Right lung (tissue), 10 donors: ENCODE results near the gene SGF29. TPM values are rescaled to one million over a fixed set of nuclear protein-coding genes. Genes with fewer than 3 reads are reported as not detected.
"Not testable (repeated sequence)": the region's sequence is repeated elsewhere in the genome, so short reads cannot be mapped to it uniquely, and the experiment has no call there.

ENCODE experiments used
- DNase-seq, 2 donors: peaks; one replicate each; pipeline ENCODE4 v3.0.0-alpha.2; 2013
- long read RNA-seq, 8 donors: transcript quantifications; one replicate each; lab custom pipeline, GENCODE V29; 2026
- polyA plus RNA-seq, 5 donors: library from polyadenylated mRNA; unstranded; fragments of 120-200 nt; gene quantifications; one replicate each; pipeline versions ENCODE4 v1.2.1 to v1.2.3, GENCODE V29; 2013; ENCODE audit warnings: inconsistent platforms in 1 of 5, low replicate concordance in 1 of 5; ENCODE audit not compliant: insufficient read length in 5 of 5, insufficient read depth in 1 of 5

Gene SGF29
- polyA plus RNA-seq: 10 to 100 TPM; 14.4 to 30.5 (median 20.3) TPM
- long read RNA-seq, donor 1, transcript SGF29-201 (10 exons, 1,153 nt): major isoform, 7 of 13 reads
- long read RNA-seq, donor 1, partial matches to known transcripts: 0 of 13 reads
- long read RNA-seq, donor 1, other reads (novel, unspliced or antisense): 0 of 13 reads
- long read RNA-seq, donor 2, partial matches to known transcripts: 0 of 2 reads
- long read RNA-seq, donor 2, other reads (novel, unspliced or antisense): 0 of 2 reads
- long read RNA-seq, donor 3, partial matches to known transcripts: 0 of 6 reads
- long read RNA-seq, donor 3, other reads (novel, unspliced or antisense): 0 of 6 reads
- long read RNA-seq, donor 4, partial matches to known transcripts: 0 of 4 reads
- long read RNA-seq, donor 4, other reads (novel, unspliced or antisense): 0 of 4 reads
- long read RNA-seq, donor 5, transcript SGF29-201 (10 exons, 1,153 nt): major isoform, 6 of 8 reads
- long read RNA-seq, donor 5, partial matches to known transcripts: 0 of 8 reads
- long read RNA-seq, donor 5, other reads (novel, unspliced or antisense): 0 of 8 reads
- long read RNA-seq, donor 6, partial matches to known transcripts: 0 of 6 reads
- long read RNA-seq, donor 6, other reads (novel, unspliced or antisense): 0 of 6 reads
- long read RNA-seq, donor 7, transcript SGF29-201 (10 exons, 1,153 nt): major isoform, 5 of 7 reads
- long read RNA-seq, donor 7, partial matches to known transcripts: 0 of 7 reads
- long read RNA-seq, donor 7, other reads (novel, unspliced or antisense): 0 of 7 reads
- long read RNA-seq, donor 8, partial matches to known transcripts: 0 of 3 reads
- long read RNA-seq, donor 8, other reads (novel, unspliced or antisense): 0 of 3 reads

- DNase-seq: peak; percentile 87 to 96
Measured at GRCh38 chr16:28553776-28554633, at the start of gene SGF29. SGF29 (plus strand) TSS chr16:28553920; CDS start chr16:28581070, 27,150 bp downstream.

GRCh38 chr16:28504707-28505404 lies 48.9 kb upstream of the SGF29 start:
- no peak for DNase-seq

DNA sequence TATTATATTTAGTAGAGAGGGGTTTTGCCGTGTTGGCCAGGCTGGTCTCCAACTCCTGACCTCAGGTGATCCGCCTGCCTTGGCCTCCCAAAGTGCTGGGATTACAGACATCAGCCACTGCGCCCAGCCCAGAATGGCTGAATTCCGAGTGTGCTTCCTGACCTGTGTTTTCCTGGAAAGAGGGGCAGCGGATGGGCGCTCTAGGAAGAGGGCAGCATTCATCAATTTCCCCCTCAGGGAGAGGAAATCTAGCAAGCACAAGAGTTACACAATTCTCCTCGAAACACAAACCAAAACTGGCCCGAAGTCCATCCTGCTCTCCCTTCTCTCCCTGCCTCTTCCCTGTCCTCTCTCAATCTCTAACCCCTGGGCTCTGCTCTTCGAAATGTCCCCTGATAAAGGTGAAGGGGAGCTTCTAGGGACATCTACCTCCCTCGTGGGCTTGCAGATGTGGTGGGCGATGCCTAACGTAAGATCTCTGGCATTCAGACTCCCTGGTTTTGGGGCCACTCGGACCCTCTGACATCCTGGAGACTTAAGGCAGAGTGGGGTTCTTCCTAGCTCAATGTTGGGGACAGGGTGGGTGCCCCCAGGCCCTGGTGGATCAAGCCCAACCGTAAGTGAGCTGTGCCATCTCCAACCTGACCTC lies 48.1 kb upstream of the SGF29 start:
- DNase-seq: no peak

DNA sequence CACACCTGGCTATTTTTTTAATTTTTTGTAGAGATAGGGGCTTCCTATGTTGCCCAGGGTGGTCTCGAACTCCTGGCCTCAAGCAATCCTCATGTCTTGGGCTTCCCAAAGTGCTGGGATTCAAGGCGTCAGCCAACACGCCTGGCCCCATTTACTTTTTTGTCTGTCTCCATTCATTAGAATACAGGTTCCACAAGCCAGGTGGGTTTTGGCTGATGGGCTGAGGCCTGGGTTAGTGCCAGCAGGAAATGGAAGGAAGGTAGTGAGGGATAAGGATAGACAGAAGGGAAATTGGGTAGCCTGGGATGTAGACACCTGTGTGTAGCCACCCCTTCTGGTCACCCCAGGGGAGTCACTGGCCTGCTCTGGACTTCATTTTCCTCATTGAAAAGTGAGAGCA lies 42.7 kb upstream of the SGF29 start:
- DNase-seq: no peak

DNA sequence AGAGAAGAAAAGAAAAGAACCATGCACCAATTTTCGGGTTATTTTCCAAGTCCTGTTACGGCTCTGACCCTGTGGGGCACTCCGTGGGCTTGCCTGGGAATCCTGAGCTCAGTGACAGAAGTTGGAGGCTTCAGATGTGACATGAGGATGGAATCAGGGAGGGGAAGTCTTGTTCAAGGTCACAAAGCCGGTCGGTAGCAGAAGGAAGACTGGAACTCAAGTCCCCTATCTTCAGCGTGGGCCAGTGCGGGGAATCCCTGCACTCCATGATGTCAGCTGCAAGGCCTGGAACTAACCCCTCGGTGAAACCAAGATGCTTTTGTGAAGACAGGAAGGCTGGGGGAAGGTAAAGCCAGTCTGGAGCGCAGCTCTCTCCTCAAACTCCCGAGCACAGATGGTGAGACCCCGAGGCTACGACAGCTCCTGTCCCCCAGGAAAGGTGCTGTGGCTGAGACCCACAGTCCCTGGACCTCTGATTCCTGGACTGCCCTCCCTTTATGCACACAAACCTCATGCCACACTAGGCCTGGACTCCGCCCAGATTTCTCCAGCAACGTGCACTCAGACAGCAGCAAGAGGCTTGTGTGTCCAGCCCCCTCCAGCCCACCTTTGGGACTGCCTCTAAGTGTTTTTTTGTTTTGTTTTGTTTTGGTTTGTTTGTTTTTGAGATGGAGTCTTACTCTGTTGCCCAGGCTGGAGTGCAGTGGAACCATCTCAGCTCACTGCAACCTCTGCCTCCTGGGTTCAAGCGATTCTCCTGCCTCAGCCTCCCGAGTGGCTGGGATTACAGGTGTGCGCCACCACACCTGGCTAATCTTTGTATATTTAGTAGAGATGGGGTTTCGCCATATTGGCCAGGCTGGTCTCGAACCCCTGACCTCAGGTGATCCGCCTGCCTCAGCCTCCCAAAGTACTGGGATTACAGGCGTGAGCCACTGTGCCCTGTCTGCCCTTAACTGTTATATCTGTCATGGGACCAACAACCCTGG lies 41.6 kb upstream of the SGF29 start:
- DNase-seq: no peak

GRCh38 chr16:28513484-28514181 lies 40.1 kb upstream of the SGF29 start:
- no peak for DNase-seq

GRCh38 chr16:28514246-28514645 lies 39.5 kb upstream of the SGF29 start:
- DNase-seq: no peak

DNA sequence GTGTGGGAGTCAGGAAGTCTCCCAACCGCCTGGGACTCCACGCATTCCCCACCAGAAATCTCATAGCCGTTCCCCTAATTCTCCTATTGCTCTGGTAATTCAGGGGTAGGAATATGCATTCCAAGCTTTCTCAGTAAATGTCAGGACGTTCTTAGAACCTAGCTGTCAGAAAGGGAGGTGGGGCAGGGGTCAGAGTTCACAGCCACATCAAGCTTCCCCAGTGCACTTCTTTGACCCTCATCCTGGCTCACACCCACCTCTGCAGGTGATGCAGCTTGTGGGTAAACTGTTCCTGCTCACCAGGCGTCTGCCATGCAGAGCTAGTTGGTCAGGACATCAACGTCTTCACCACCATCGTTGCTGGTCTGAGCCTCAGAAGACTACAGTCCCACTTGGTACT lies 33.0 kb upstream of the SGF29 start:
- no peak for DNase-seq

- DNase-seq: no peak
Measured at GRCh38 chr16:28521436-28521835, 32.3 kb upstream of the SGF29 start.

DNA sequence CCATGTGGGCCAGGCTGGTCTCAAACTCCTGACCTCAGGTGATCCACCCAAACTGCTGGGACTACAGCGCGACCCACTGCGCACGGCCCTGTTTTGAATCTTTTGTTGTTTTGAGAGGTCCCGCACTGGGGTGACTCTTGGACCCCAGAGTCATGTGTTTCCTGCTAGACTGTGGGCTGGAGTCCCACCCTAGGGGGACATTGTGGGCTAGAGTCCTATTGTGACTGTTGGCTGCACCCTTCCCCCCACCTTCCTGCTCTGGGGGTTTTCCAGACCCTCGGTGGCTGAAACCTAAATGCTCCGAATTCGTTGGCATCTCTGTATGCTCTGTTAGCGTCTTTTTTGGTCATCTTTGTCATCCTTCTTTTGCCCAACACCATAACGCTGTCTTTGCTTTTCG lies 30.9 kb upstream of the SGF29 start:
- DNase-seq: no peak

DNA sequence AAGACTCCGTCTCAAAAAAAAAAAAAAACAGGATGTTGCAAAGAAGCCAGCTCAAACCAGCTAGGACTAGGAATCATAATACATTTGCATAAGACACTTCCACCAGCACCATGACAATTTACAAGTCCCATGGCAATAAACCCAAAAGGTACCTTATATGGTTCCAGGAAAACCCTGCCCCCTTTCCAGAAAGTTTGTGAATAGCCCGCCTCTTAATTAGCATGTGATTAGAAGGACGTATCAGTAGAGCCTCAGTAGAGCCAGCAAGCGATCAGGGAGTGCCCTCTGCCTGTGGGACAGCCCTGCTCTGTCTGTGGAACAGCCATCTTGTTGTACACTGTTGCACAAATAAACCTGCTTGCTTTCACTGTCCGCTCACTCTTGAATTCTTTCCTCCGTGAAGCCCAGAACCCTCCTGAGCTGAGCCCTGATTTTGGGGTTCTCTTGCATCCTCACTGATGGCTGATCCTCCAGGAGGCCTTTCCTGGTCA lies 29.0 kb upstream of the SGF29 start:
- no peak for DNase-seq

DNA sequence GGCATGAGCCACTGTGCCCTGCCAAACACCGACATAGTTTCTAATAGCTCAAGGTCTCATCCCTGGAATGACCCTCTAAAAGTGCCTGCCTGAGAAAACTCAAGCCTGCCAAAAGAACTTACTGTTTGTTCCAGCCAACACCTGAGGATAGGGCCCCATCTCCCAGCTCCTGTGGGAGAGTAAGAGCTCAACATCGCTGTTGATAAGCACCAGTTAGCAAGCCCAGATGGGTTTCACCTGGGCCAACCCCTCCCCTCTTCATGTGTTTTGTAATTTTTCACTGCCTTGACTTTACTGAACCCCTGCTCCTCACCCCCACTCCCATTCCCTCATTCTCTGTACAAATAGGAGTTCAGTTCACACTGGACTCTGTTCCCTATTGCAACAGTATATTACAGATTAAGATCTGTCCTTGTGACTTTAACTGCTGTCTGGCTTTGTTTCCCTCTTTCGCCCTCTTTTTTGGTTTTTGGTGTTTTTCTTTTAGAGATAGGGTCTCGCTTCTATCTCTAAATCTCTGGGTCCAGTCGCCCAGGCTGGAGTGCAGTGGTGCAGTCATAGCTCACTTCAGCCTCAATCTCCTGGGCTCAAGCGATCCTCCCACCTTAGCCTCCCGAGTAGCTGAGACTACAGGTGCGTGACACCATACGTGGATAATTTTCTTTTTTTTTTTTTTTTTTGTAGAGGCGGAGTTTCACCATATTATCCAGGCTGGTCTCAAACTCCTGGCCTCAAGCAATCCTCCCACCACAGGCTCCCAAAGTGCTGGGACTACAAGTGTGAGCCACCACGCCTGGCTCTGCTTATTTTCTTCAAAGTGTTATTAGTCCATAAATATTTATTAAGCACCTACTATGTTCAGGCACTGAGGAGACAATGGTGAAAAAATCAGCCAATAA lies 27.3 kb upstream of the SGF29 start:
- no peak for DNase-seq

DNA sequence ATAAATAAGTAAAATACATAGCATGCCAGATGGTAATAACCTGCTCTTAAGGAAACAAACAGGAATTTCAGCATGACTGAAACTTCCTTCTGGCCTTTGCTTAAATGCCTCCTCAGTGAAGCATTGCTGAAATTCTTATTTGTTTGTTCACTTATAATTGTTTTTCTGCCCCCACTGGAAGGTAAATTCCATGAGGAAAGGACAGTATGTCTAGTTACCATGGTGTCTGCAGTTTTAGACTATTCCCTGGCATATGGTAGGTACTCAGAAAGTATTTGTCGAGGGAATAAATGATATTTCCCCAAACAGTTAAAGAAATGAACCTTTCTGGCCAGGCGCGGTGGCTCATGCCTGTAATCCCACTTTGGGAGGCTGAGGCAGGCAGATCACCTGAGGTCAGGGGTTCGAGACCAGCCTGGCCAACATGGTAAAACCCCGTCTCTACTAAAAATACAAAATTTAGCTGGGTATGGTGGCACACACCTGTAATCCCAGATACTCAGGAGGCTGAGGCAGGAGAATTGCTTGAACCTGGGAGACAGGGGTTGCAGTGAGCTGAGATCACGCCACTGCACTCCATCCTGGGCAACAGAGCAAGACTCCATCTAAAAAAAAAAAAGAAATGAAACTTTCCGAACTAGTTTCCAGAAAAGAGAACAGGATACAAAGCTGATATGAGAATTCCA lies 26.5 kb upstream of the SGF29 start:
- DNase-seq: not testable (repeated sequence)

DNA sequence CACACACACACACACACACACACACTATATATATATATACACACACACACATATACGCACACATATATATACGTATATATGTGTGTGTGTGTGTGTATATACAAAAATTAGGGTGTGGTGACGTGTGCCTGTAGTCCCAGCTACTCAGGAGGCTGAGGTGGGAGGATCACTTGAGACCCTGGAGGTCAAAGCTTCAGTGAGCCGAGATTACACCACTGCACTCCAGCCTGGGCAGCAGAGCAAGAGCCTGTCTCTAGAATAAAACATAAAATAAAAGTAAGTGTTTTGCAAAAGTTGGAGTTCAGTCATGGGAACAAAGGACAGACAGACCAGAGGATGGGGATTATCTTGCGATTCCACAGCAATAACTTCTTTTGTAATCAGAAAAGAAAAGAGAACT lies 25.7 kb upstream of the SGF29 start:
- no peak for DNase-seq

DNA sequence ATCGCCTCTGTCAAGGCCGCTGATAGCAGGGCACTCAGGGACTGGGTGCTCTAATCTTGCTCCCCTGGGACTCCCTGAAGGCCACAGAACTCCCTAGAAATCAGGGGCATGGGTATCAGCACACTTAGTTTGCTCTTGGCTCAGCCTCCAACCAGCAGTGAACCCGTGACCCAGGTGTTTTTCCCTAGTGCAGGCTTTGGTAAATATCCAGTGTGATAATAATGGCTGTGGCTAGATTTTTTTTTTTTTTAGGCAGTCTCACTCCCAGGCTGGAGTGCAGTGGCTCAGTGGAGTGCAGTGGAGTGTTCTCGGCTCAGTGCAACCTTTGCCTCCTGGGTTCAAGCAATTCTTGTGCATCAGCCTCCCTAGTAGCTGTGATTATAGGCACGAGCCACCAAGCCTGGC lies 25.3 kb upstream of the SGF29 start:
- DNase-seq: no peak

DNA sequence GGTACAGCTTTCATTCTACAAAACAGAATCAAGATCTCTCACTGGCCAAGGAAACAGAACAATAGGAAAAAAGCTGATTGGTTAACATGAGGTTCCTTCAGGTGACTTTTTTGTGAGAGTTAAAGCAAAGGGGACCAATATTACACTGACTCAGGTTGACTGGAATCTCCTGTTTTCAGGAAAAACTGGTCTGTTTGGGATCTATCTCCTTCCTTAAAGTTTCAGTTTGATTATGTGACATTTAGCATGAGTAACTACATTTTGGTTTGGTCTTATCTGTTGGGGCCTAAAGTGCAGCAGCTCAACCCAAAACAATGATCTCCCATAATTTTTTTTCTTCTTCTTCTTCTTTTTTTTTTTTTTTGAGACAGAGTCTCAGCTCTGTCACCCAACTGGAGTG lies 24.6 kb upstream of the SGF29 start:
- DNase-seq: no peak
